SU-DHL-6 (cell line): Measurements from ENCODE around the gene ZNF362.

ENCODE experiments used
- H2AFZ ChIP-seq: fragments of 200-600 bp; sonication (generic); 2 replicates; pipeline ENCODE4 v1.6.1; 2014; ENCODE audit warnings: low read depth, mild to moderate bottlenecking, moderate library complexity, mixed read lengths, antibody characterized with exemption, low read length; ENCODE audit not compliant: severe bottlenecking
- H3F3A ChIP-seq: fragments of 200-600 bp; shearing (Covaris generic); 2 replicates; pipeline ENCODE4 v1.6.0; 2016; ENCODE audit warnings: antibody characterized with exemption, mild to moderate bottlenecking; ENCODE audit not compliant: insufficient read depth
- H3K27ac ChIP-seq: fragments of 200-600 bp; sonication (generic); 2 replicates; pipeline ENCODE4 v1.5.1; 2016; ENCODE audit warnings: low read depth, mild to moderate bottlenecking, low read length, moderate library complexity, mixed read lengths
- H3K27me3 ChIP-seq: fragments of 200-600 bp; sonication (generic), shearing (Covaris generic); 2 replicates; pipeline ENCODE4 v1.6.0; 2014; ENCODE audit warnings: mild to moderate bottlenecking, low read length
- H3K36me3 ChIP-seq: fragments of 200-600 bp; sonication (generic); 2 replicates; pipeline ENCODE4 v1.6.1; 2014; ENCODE audit warnings: mild to moderate bottlenecking, low read length, mixed read lengths
- H3K4me2 ChIP-seq: fragments of 300-600, 200-600 bp; shearing (Covaris generic), sonication (generic); 2 replicates; pipeline ENCODE4 v1.6.0; 2014; ENCODE audit warnings: low read length, low read depth, mild to moderate bottlenecking; ENCODE audit not compliant: poor library complexity, severe bottlenecking
- H3K4me3 ChIP-seq: fragments of 200-600 bp; sonication (generic); 2 replicates; pipeline ENCODE4 v1.5.1; 2014; ENCODE audit warnings: antibody characterized with exemption, low read length, mild to moderate bottlenecking, mixed read lengths; ENCODE audit not compliant: insufficient read depth, poor library complexity, severe bottlenecking
- H3K79me2 ChIP-seq: fragments of 200-600 bp; sonication (generic); 2 replicates; pipeline ENCODE4 v1.6.1; 2014; ENCODE audit warnings: mild to moderate bottlenecking, low read length, moderate library complexity; ENCODE audit not compliant: insufficient read depth
- H3K9ac ChIP-seq: fragments of 200-600 bp; sonication (generic); 2 replicates; pipeline ENCODE4 v1.7.0; 2014; ENCODE audit warnings: mild to moderate bottlenecking, low read length
- H3K9me2 ChIP-seq: fragments of 200-600 bp; sonication (generic); replicated peaks from 2 replicates; pipeline ENCODE4 v1.6.1; 2014; ENCODE audit warnings: low read length; ENCODE audit not compliant: insufficient read depth
- H3K9me3 ChIP-seq: fragments of 200-600 bp; sonication (generic); 2 replicates; pipeline ENCODE4 v1.6.1; 2014; ENCODE audit warnings: low read length, mixed read lengths; ENCODE audit not compliant: insufficient read depth
- H4K20me1 ChIP-seq: fragments of 200-600 bp; sonication (generic); 2 replicates; pipeline ENCODE4 v1.6.1; 2014; ENCODE audit warnings: low read depth, mild to moderate bottlenecking, antibody characterized with exemption, low read length, moderate library complexity, mixed read lengths
- EZH2phosphoT487 ChIP-seq: fragments of 200-600 bp; sonication (generic), shearing (Covaris generic); conservative IDR thresholded peaks from 2 replicates; pipeline ENCODE4 v1.6.1; 2018; ENCODE audit warnings: mild to moderate bottlenecking, antibody characterized with exemption, low read length, moderate library complexity, mixed read lengths
- TF ChIP-seq, protein P1 (sequence below): fragments of 200-600 bp; sonication (generic); IDR thresholded peaks from one replicate; pipeline ENCODE4 v1.5.1; 2017; ENCODE audit warnings: antibody characterized with exemption, mild to moderate bottlenecking, low read length, moderate library complexity; ENCODE audit not compliant: insufficient read depth, poor library complexity, severe bottlenecking

Gene ZNF362

DNA sequence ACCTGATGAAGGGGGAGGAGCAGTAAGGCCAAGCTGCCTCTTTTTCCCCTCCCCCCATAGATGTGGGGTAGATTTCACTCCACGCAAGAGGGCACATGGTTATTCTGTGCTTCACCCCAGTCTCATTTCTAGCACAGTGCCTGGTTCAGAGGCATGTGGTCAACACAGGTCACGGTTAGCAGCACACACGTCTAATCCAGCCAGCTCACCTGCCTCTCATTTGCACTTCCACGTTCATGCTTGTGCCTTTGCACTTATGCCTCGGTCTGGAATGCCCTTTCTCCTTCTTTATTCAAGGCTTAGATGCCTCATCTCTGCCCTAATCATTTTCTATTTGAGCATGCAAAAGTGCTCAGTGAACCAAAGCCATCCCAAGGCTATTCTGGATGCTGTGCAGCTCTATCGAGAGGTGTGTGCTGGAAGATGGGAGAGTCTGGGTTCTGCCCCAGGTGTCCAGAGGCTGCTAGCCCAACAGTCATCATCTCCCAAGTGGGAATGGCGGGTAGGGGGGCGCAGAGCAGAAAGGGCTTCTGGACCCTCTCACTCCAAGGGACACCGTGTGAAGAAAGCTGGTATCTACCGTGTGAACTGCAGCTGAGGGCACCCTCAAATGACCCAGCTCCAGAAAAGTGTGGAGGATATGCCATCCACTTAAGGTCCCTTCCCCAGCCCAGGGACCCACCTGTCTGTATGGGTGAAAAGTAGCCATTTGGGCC is 66.7 kb downstream of the ZNF362 start:
- Histone ChIP-seq H2AFZ (no peak overlapping the region), H3K9me2 (no peaks in the 10 kb centered on the region), H3K9ac (no peak overlapping the region), H3K27ac (no peak overlapping the region), H4K20me1 (no peaks in the 10 kb centered on the region), H3F3A (no peaks in the 10 kb centered on the region), H3K4me3 (no peak overlapping the region), H3K9me3 (no peaks in the 10 kb centered on the region), H3K4me2 (no peak overlapping the region), H3K79me2 (no peaks in the 10 kb centered on the region), H3K27me3 (no peaks in the 10 kb centered on the region), H3K36me3 (no peaks in the 10 kb centered on the region)
- TF ChIP-seq, protein P1, sequence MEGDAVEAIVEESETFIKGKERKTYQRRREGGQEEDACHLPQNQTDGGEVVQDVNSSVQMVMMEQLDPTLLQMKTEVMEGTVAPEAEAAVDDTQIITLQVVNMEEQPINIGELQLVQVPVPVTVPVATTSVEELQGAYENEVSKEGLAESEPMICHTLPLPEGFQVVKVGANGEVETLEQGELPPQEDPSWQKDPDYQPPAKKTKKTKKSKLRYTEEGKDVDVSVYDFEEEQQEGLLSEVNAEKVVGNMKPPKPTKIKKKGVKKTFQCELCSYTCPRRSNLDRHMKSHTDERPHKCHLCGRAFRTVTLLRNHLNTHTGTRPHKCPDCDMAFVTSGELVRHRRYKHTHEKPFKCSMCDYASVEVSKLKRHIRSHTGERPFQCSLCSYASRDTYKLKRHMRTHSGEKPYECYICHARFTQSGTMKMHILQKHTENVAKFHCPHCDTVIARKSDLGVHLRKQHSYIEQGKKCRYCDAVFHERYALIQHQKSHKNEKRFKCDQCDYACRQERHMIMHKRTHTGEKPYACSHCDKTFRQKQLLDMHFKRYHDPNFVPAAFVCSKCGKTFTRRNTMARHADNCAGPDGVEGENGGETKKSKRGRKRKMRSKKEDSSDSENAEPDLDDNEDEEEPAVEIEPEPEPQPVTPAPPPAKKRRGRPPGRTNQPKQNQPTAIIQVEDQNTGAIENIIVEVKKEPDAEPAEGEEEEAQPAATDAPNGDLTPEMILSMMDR = no peak
- TF ChIP-seq EZH2phosphoT487 = no peak

DNA sequence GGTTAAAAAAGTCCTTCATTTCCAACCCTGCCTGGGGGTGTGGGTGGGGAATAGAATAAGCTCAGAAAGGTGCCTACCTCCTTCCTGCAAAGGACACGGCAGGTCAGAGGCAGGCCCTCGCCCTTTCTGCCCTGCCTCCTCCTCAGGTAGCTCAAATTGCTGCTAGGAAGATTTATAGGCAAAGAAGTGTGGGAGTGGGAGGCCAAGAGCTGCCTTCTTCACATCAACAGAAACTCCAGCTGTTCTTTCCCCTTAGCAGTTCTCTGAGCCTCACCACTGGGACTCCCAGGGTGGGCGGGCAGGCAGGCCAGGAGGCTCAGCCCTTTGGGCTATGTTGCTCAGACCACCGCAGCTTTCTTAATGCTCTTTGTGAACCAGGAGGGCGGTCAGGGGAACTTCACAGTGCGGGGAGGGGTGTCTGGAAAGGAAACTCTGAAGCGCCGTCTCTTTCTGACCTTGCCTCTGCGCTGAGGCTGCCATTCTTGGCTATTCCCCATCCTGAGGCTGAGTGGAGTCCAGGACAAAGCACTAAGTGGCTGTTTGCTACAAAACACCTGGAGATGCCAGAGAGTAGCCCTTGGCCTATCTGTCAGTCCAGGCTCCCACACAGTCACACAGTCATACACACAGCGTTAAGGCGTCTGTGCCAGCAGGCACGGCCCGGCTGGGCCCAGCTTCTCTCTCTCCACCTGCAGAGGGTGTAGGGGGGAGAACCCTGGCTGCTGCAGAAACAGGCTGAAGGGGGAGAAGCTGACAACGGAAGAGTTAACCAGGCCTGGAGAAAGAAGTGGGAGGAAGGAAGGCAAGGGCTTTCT is 67.6 kb downstream of the ZNF362 start:
- H3K4me2 ChIP-seq = no peak overlapping the region
- TF ChIP-seq EZH2phosphoT487 = no peak
- TF ChIP-seq, protein P1 = no peak
- H3K27me3 ChIP-seq = no peaks in the 10 kb centered on the region
- no peaks in the 10 kb centered on the region for H3K9me2 ChIP-seq
- no peaks in the 10 kb centered on the region for H3K9me3 ChIP-seq
- H4K20me1 ChIP-seq = no peaks in the 10 kb centered on the region
- H3K9ac ChIP-seq = no peak overlapping the region
- no peaks in the 10 kb centered on the region for H3K36me3 ChIP-seq
- no peak overlapping the region for H3K4me3 ChIP-seq
- no peak overlapping the region for H2AFZ ChIP-seq
- no peaks in the 10 kb centered on the region for H3K79me2 ChIP-seq
- no peaks in the 10 kb centered on the region for H3F3A ChIP-seq
- H3K27ac ChIP-seq = no peak overlapping the region

DNA sequence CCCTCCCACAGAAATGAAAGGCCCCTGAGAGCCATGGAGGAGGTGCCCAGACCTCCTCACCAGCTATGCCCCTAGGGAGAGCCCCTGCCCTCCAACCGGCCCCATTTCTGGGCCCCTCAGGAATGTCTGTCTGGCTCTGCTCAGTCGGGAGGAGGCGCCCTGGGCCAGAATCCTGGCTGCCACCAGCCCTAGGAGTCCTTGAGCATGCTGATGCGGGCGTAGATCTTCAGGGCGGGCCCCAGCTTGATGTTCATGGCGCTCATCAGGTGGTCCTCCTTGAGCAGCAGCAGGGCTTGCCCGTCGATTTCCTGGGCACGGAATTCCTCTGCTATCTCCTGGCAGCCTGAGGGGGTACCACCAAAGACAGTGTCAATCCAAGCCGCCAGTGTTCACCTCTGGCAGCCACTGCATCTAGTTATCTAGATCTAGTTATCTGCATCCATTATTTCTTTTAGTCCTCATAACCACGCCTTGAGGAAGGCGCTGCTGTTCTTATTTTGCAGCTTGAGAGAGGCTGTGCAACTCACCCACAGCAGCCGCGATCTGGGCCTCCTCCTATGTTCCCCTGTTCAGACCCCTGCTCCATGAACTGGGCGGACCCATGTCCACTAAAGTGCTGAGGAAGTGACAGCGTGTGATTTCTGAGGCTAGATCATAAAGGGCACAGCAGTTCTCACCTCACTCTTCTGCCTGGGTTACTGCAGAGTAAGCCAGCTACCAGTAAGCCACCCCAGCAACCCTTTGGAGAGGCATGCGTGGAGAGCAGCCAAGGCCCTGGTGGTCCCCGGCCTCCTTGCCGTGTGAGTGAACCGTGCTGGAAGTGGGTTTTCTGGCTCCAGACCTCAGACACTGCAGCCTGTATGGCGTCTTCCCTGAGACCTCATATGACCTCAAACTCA is 68.6 kb downstream of the ZNF362 start:
- H3K9ac ChIP-seq = no peak overlapping the region
- no peak overlapping the region for H3K27ac ChIP-seq
- no peaks in the 10 kb centered on the region for H3F3A ChIP-seq
- no peak overlapping the region for H2AFZ ChIP-seq
- H3K4me3 ChIP-seq = no peak overlapping the region
- H3K27me3 ChIP-seq = no peaks in the 10 kb centered on the region
- no peaks in the 10 kb centered on the region for H4K20me1 ChIP-seq
- H3K4me2 ChIP-seq = no peak overlapping the region
- H3K79me2 ChIP-seq = no peaks in the 10 kb centered on the region
- H3K9me3 ChIP-seq = no peaks in the 10 kb centered on the region
- no peaks in the 10 kb centered on the region for H3K9me2 ChIP-seq
- no peak for TF ChIP-seq EZH2phosphoT487
- TF ChIP-seq, protein P1 = no peak
- H3K36me3 ChIP-seq = no peaks in the 10 kb centered on the region
